Bronchial epithelial cell (primary cell): ENCODE data around the gene HTT. TPM values are rescaled to one million over a fixed set of nuclear protein-coding genes. Genes with fewer than 3 reads are reported as not detected.
A peak's percentile ranks its signal among the peaks of the same experiment; 100 is the strongest.

Experiments used
- DNase-seq: peaks from one replicate; pipeline ENCODE4 v3.0.0-alpha.2; 2010; ENCODE audit warnings: low read depth
- FAIRE-seq: peaks from 2 replicates; lab custom pipeline; 2011; peaks lifted over from hg19 to GRCh38; lab: Jason Lieb, UNC
- H3K27me3 ChIP-seq: 2 replicates; pipeline ENCODE4 v1.5.1; 2011; ENCODE audit warnings: low read length; ENCODE audit not compliant: control insufficient read depth, insufficient read depth
- H3K36me3 ChIP-seq: 2 replicates; pipeline ENCODE4 v1.5.1; 2011; ENCODE audit warnings: low read length; ENCODE audit not compliant: control insufficient read depth, insufficient read depth
- H3K4me3 ChIP-seq: 2 replicates; pipeline ENCODE4 v1.5.1; 2011; ENCODE audit warnings: mild to moderate bottlenecking, low read depth, low read length, control low read depth
- CTCF ChIP-seq: IDR thresholded peaks from 2 replicates; pipeline ENCODE4 v1.5.1; 2011; ENCODE audit warnings: mild to moderate bottlenecking, moderate library complexity, low read length, control low read depth, inconsistent platforms; ENCODE audit not compliant: insufficient read depth, severe bottlenecking
- total RNA-seq: library from RNA; depleted of rRNA; stranded (reverse); fragments of >200 nt; gene quantifications from 2 replicates; pipeline ENCODE4 v1.2.1, GENCODE V29; 2014

The HTT gene
- total RNA-seq, 1 donor from 2014 or later: 24.0 TPM

- TF ChIP-seq CTCF: no peak
- Histone ChIP-seq H3K27me3 (no peaks in the 10 kb centered on the region), H3K4me3 (no peak overlapping the region), H3K36me3 (peaks cover 4% of the 10 kb centered on the region)
- DNase-seq (peak; percentile 48), FAIRE-seq (no peak)
Measured at GRCh38 chr4:3168029-3168428, 93.5 kb downstream of the HTT start.

- DNase-seq: no peak
- FAIRE-seq: no peak
- H3K27me3 ChIP-seq: no peaks in the 10 kb centered on the region
- H3K36me3 ChIP-seq: peaks cover 16% of the 10 kb centered on the region
- no peak overlapping the region for H3K4me3 ChIP-seq
- TF ChIP-seq CTCF: no peak
Measured at GRCh38 chr4:3174371-3175338, 100.2 kb downstream of the HTT start.

- DNase-seq (no peak), FAIRE-seq (no peak)
- peaks cover 15% of the 10 kb centered on the region for H3K36me3 ChIP-seq
- no peak overlapping the region for H3K4me3 ChIP-seq
- H3K27me3 ChIP-seq: no peaks in the 10 kb centered on the region
- no peak for TF ChIP-seq CTCF
Measured at GRCh38 chr4:3176367-3177229, 102.1 kb downstream of the HTT start.

DNA sequence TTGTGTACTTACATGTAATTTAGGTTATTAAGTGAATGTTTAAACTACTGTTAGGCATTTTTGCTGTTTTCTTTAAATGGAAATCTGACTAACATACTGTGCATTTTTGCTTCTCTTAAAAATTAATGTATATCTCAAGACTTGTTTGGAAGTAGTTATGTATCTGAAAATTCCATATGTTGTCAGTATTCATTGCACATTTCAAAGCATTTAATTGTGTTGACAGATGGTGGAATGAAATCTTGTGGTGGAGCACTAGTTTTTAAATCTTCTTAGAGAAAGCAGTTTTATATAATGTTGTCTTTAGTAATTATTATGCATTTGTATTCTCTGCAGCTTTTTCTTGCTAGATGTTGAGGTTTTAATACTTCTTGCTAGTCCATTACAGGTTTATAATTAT, 102.9 kb downstream of the HTT start:
- H3K27me3 ChIP-seq: no peaks in the 10 kb centered on the region
- DNase-seq (no peak), FAIRE-seq (no peak)
- no peak overlapping the region for H3K4me3 ChIP-seq
- no peak for TF ChIP-seq CTCF
- H3K36me3 ChIP-seq: peaks cover 17% of the 10 kb centered on the region

- Histone ChIP-seq H3K27me3 (no peaks in the 10 kb centered on the region), H3K4me3 (no peak overlapping the region), H3K36me3 (peaks cover 20% of the 10 kb centered on the region)
- no peak for TF ChIP-seq CTCF
- no peak for DNase-seq
- no peak for FAIRE-seq
Measured at GRCh38 chr4:3177905-3178304, 103.4 kb downstream of the HTT start.
